Mucosa of gallbladder (tissue), 1 donor: ENCODE results near the gene EPB41L5. TPM values are rescaled to one million over a fixed set of nuclear protein-coding genes. Genes with fewer than 3 reads are reported as not detected.
"Not testable (repeated sequence)": the region's sequence is repeated elsewhere in the genome, so short reads cannot be mapped to it uniquely, and the experiment has no call there.

ENCODE experiments used
- DNase-seq: peaks from one replicate; pipeline ENCODE4 v3.0.0-alpha.2; 2020; ENCODE audit warnings: low spot score
- total RNA-seq: library from RNA; stranded (reverse); gene quantifications from one replicate; pipeline ENCODE4 v1.2.1, GENCODE V29; 2021
- donor health status: DM: no; HTN: no; CAD: no.

The EPB41L5 gene
- total RNA-seq, 1 donor from 2014 or later: 27.4 TPM

DNA sequence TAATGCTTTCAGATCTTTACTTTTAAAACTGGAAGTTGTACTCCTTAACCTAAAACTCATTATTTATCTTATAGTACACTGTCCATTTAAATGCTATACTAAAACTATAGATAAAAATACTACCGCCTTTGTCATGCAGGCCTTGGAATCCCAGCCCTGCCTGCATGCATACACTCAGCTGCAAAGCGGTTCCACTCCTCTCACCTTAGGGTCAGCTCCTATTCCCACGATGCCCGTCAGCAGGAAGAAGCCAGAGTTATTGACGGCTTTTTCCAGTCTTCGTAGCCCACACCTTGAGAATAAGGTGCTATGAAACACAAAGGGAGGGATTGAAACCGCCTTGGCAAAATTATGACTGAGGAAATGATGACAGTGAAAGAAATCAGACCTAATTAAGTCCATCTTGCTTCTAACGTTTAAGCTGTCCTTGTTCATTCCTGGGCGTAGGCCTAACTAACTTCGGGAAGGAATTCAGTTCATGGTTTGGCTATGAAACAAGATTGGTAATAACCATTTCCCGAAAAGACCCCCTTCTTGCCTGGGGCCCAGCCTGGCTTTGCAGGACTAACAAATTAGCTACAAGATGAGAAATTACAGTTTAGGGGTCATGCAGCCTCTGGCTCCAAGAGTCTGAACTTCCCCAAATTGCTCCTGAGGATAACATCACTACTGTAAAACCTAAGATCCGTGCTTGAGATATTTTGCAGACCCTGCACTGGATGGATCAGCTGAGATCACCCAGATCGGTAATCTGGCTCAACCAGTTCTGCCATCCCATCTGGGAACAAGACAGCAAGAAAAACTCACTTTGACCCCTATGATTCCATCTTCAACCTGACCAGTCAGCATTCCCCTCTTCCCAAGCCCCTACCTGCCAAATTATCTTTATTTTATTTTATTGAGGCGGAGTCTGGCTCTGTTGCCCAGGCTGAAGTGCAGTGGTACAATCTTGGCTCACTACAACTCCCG, 17.1 kb downstream of the EPB41L5 start:
- no peak for DNase-seq

DNA sequence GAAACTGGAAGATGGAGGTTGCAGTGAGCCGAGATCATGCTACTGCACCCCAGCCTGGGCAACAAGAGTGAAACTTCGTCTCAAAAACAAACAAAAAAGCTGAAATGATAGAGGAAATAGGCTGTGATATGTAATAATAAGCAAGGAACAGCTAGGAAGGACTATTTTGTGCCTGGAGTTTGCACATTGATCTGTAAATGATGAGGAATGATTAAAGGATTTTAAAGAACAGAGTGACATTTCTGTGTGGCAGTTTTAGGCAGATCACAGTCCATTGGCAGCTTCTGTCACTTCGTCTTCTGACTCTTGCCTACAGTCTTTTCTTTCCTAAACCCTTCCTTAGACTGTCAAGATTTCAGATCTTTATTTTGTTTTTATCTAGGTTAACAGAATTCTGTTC, 19.4 kb downstream of the EPB41L5 start:
- no peak for DNase-seq

DNA sequence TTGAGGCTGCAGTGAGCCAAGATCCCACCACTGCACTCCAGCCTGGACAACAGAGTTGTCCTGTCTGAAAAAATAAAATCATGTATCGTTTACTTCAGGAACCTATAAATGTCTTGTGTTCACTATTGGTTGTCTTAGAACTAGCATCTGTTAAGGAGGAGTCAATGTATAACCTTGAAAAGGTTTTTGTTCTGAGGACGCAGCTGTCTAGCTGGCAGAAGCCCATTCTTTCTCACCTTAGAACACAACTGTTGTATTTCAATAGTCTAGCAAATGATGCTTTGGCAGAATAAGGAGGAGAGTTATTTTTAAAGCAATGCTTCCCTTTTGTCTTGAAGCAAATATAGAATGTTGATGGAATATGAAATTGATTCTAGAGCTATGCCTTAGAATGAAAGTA, 21.1 kb downstream of the EPB41L5 start:
- no peak for DNase-seq

DNA sequence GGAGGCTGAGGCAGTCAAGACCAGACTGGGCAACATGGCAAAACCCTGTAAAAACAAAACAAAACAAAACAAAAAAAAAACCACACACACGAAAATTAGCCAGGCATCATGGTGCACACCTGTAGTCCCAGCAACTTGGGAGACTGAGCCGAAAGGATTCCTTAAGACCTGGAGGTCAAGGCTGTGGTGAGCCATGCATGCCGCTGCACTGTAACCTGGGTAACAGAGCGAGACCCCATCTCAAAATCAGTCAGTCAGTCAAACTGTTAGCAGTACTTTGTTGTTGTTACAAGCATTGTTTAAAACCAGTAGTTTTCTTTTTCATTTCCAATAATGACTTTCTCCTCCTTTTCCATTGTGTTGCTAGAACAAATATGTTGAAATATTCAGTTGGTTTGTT, 21.7 kb downstream of the EPB41L5 start:
- no peak for DNase-seq

DNA sequence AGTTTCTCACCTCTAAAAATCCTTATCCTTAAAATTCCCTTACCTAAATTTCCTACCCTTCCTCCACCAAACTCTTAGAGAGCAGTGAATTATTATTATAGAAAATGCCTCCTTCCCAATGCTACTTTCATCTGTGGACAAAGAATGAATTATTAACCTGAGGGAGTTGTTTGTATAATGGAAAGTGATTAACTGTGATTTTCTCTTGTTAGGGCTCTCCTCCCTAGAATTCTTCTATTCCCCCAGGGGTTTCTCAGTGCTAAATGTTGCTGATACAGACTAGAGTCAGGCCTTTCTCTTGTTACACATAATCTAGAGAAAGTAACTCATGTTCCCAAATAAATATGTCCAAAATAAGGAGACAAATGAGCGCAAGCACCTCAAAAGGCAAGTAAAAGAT, 23.3 kb downstream of the EPB41L5 start:
- DNase-seq: no peak

DNA sequence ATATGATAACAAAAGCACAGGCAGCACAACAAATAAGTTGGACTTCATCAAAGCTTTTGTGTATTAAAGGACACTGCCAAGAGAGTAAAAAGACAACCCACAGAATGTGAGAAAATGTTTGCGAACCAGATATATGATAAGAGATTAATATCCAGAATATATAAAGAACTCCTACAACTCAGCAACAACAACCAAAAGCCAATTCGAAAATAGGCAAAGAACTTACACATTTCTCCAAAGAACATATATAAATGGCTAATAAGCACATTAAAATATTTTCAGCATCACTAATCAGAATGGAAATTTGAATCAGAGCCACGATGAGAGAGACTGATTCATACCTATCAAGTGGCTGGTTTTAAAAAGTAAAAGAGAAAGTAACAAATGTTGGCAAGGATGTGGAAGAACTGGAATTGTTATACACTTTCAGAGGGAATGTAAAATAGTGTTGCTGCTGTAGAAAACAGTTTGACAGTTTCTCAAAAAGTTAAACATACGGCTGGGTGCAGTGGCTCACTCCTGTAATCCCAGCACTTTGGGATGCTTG, 25.2 kb downstream of the EPB41L5 start:
- DNase-seq: no peak

DNA sequence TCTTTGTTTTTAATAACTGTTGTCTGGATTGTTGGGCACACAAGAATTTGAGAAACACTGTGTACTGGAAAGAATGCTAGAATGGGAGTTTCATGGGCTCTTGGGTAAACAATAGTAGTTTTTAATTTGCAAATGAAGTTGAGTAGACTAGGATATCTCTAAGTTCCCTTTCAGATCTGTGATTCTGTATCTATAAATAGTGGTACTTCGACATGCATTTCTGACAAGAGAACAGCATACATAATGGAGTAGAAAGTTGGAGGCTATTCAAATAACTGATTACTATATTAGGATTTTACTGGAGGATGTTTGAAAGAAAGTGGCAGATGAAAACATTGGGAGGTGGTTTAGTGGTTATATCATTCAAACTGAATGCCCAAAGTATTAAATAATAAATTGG, 29.5 kb downstream of the EPB41L5 start:
- no peak for DNase-seq

DNA sequence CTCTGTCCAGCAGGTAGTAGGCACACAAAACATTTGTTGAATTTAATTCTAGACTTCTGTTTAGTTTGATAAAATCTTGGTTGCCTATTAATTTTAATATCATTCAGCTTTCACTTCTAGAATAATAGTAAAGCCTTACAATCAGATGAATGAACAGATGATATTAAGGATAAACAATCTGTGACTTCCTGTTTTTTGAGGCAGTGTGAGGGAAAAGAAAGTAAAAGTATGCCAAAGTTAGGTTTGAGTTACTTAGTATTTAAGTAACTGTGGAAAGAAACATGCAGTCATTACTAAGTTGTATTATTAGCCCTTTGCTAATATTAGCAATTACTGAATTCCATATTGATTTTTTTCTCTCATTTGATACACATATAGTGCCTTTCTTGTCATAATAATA, 31.5 kb downstream of the EPB41L5 start:
- DNase-seq: no peak

DNA sequence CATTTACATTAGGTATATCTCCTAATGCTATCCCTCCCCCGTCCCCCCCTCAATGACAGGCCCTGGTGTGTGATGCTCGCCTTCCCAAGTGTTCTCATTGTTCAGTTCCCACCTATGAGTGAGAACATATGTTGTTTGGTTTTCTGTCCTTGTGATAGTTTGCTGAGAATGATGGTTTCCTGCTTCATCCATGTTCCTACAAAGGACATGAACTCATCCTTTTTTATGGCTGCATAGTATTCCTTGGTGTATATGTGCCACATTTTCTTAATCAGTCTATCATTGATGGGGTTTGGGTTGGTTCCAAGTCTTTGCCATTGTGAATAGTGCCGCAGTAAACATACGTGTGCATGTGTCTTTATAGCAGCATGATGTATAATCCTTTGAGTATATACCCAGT, 32.9 kb downstream of the EPB41L5 start:
- DNase-seq: not testable (repeated sequence)

DNA sequence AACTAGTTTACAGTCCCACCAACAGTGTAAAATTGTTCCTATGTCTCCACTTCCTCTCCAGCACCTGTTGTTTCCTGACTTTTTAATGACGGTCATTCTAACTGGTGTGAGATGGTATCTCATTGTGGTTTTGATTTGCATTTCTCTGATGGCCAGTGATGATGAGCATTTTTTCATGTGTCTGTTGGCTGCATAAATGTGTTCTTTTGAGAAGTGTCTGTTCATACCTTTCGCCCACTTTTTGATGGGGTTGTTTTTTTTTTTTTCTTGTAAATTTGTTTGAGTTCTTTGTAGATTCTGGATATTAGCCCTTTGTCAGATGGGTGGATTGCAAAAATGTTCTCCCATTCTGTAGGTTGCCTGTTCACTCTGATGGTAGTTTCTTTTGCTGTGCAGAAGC, 33.4 kb downstream of the EPB41L5 start:
- not testable (repeated sequence) for DNase-seq

DNA sequence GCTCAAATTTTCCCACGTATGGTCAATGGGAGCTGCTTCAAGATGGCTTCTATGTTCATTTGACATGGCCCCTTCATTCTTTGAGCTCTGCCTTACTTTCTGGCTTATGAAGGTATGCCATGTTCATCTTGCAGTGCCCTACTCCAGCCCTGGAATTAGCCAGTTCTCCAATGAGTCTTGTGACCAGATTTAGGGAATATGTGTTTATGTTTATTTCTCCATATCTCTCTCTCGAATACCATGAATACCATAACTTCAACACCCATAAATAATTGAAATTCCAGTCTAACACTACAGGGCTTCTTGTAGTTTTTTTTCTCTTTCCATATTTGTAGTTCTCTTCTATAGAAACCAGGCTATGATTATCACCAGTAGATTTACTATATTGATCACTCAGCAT, 39.7 kb downstream of the EPB41L5 start:
- DNase-seq: no peak

DNA sequence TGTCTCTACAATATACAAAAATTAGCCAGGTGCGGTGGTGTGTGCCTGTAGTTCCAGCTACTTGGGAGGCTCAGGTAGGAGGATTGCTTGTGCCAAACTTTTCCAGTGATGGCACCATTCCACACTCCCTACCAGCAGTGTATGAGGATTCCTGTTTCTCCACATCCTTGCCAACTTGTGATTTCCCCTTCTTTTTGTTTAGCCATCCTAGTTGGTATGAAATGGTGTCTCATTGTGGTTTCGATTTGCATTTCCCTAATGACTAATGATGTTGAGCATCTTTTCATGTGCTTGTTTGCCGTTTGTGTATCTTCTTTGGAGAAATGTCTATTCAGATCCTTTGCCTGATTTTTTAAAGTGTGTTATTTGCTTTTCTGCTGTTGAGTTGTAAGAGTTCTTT, 41.0 kb downstream of the EPB41L5 start:
- no peak for DNase-seq

DNA sequence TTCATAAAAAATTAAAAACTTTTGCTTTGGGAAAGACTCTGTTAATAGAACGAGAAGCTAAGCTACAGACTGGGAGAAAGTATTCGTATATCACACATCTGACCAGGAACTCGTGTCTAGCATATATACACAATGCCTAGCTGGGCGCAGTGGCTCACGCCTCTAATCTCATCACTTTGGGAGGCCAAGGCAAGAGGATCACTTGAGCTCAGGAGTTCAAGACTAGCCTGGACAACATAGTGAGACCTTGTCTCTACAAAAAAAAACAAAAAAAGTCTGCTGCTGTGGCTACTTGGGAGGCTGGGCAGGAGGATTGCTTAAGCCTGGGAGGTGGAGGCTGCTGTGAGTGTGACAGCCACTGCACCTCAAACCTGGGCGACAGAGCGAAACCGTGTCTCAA, 46.6 kb downstream of the EPB41L5 start:
- DNase-seq: no peak

DNA sequence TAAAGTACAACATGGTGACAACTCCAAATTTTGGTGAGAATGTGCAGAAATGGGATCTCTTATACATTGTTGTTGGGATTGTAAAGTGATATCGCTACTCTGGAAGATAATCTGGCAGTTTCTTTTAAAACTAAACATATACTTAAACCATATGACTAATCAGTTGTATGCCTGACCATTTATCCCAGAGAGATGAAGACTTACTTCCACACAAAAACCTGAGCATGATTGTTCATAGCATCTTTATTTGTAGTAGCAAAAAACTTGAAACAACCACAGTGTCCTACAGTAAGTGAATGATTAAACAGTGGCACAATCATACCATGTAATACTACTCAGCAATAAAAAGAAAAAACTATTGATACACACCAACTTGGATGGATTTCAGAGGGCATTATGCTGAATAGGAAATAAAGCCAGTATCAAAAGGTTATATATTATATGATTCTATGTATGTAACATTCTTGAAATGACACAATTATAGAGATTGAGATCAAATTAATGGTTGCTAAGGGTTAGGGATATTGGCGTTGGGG, 47.3 kb downstream of the EPB41L5 start:
- DNase-seq: no peak

DNA sequence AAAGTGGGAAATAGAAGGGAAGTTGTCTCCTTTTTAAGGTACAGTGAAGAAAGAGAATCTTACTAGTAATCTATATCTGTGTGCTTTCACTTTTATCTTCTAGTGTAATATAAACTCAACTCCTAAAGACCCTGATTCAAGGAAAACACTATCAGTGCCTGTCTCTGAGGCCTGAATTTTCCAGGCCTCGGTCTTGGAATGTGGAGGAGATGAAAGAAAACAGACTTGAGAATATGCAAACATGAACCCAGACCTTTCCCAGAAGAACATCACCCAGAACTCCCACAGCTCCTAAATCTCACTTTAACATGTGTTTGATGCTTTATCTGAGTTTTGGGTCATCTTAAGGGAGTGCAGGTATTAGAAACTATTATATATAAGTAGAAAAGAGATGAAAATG, 51.8 kb downstream of the EPB41L5 start:
- DNase-seq: no peak

DNA sequence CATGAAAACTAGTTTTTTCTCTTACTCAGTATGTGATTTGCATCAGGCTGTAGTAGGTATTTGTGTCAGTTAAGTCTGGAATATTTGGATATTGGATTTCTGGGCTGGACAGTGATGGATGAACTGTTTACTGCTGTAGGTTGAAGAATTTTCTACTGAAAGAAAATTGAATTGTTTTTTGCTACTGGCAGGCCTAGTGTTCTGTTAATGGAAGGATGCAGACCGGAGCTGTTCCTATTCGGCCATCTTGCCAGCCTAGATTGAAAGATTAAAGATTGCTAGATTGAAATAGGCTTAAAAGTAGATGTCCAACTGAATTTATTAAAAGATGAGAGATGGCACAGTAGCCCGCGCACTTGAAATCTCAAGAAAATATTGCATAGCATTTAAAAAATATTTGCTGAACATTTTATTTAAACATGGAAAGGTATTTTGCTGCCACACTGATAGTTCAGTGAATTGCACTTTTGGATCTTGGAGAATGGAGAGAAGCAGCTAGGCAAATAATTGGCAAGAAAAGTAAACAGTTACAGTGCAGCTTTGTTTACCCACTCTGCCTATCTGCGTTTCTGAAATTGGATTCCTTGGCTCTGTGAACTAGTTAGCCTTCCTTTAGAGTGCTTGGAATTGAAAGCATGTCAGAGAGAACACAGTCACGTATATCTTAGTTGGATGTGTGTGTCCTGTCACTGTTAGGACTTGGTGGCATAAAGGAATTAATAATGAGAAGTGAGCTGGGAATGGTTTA, 54.1 kb downstream of the EPB41L5 start:
- peak; percentile 52 for DNase-seq

DNA sequence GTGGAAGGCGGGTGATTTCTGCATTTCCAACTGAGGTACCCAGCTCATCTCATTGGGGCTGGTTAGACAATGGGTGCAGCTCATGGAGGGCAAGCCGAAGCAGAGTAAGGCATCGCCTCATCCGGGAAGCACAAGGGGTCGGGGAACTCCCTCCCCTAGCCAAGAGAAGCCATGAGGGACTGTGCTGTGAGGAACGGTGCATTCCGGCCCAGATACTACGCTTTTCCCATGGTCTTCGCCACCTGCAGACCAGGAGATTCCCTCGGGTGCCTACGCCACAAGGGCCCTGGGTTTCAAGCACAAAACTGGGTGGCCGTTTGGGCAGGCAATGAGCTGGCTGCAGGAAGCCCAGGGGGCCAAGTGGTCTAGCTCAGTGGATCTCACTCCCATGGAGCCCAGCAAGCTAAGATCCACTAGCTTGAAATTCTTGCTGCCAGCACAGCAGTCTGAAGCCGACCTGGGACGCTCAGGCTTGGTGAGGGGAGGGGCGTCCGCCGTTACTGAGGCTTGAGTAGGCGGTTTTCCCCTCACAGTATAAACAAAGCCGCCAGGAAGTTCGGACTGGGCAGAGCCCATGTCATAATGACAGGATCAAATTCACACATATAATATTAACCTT, 55.3 kb downstream of the EPB41L5 start:
- not testable (repeated sequence) for DNase-seq

DNA sequence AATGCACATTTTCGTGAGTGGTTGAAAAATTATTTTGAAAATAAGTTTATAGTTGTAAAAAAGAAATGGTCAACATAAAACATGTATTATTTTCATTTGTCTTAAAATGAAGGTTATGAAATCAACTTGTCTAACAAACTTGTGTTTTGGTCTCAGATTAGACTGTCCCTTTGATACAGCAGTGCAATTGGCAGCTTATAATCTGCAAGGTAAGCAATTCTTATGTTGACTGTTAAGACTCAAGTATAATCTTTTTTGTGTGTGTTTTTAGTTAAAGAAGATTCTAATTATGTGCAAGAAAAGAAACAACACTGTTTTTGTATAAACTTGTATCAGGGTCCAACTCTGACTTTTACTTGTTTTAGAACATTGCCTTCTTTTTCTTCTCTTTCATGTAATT, 62.7 kb downstream of the EPB41L5 start:
- DNase-seq: no peak

DNA sequence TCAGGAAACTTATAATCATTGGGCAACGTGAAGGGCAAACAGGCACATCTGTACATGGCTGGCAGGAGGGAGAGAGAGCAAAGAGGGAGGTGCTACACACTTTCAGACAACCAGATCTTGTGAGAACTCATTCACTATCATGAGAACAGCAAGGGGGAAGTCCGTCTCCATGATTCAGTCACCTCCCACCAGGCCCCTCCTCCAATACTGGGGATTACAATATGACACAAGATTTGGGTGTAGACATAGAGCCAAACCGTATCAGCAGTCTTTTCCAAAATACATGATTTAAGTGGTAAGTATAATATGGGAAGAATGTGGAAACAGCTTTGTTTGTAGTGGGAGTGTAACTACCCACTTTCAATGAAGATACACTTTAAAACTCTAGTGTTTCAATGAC, 65.0 kb downstream of the EPB41L5 start:
- DNase-seq: no peak

DNA sequence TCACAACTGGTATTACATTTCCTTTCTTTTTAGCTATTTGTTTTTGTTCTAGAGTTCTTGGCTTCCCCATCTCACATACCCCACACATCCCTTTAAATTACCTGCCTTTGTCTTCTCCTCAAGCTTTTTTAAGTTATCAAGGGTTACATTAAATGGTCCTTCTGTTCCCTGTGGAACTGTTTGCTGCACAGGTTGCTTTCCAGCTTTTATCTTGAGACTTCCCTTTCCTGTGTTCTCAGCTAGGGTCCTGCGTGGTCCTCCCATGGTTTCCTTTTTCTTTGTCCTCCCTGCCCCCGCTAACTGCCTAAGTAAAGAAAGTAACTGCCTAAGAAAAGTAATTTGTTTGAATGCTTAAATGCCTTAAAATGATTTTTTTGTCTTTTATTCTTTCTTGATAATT, 66.8 kb downstream of the EPB41L5 start:
- no peak for DNase-seq

DNA sequence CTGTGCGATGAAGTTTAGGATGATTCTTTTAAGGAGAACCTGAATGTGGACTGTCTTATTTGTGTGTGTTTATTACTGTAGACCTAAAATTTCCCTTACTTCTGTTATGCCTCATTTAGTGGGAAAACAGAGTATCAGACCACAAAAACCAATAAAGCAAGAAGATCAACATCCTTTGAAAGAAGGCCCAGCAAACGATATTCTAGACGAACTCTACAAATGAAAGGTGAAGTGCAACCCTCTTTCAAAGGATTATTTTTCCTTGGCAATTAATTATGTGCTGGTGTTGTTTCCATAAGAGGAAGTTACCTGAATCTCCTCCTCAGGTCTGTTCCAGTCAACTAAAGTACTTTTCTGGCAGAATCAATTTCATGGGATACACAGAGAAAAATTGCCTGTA, 78.6 kb downstream of the EPB41L5 start:
- no peak for DNase-seq

DNA sequence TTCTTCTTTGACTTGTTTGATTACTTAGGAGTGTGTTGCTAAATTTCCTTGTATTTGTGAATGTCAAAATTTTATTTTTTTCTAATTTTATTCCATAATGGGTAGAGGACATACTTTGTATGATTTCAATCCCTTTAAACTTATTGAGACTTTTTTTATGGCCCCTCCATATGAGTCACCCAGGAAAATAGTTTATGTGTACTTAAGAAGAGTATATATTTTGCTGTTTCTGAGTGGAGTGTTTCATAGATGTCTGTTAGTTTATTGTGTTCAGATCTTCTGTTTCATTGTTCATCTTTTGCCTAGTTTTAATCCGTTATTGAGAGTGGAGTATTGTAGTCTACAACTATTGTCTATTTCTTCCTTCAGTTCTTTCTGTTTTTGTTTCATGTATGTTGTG, 81.9 kb downstream of the EPB41L5 start:
- no peak for DNase-seq
